Mucosa of gallbladder (tissue), 1 donor: Measurements from ENCODE around the gene DNAL4. TPM values are rescaled to one million over a fixed set of nuclear protein-coding genes. Genes with fewer than 3 reads are reported as not detected.

Experiments
- DNase-seq: peaks from one replicate; pipeline ENCODE4 v3.0.0-alpha.2; 2020; ENCODE audit warnings: low spot score
- total RNA-seq: library from RNA; stranded (reverse); gene quantifications from one replicate; pipeline ENCODE4 v1.2.1, GENCODE V29; 2021
- donor health status: DM: no; HTN: no; CAD: no.

Gene DNAL4
- total RNA-seq, 1 donor from 2014 or later: 30.0 TPM

GRCh38 chr22:38786631-38787030, 7.3 kb downstream of the DNAL4 start:
- no peak for DNase-seq

GRCh38 chr22:38784856-38785255, 9.1 kb downstream of the DNAL4 start:
- no peak for DNase-seq

GRCh38 chr22:38784035-38784434, 9.9 kb downstream of the DNAL4 start:
- no peak for DNase-seq

- no peak for DNase-seq
Measured at GRCh38 chr22:38783095-38783615, 10.8 kb downstream of the DNAL4 start.

GRCh38 chr22:38782402-38783094, 11.4 kb downstream of the DNAL4 start:
- DNase-seq: no peak

- DNase-seq: no peak
Measured at GRCh38 chr22:38781033-38781432, 12.9 kb downstream of the DNAL4 start.

- DNase-seq: no peak
Measured at GRCh38 chr22:38777087-38777671, 16.8 kb downstream of the DNAL4 start.

GRCh38 chr22:38776086-38776485, 17.9 kb downstream of the DNAL4 start:
- no peak for DNase-seq

- DNase-seq: no peak
Measured at GRCh38 chr22:38775656-38776055, 18.3 kb downstream of the DNAL4 start.

GRCh38 chr22:38774496-38775166, 19.3 kb downstream of the DNAL4 start:
- no peak for DNase-seq

GRCh38 chr22:38773363-38773946, 20.5 kb downstream of the DNAL4 start:
- no peak for DNase-seq

- no peak for DNase-seq
Measured at GRCh38 chr22:38772623-38772873, 21.4 kb downstream of the DNAL4 start.

- no peak for DNase-seq
Measured at GRCh38 chr22:38770257-38770949, 23.5 kb downstream of the DNAL4 start.

GRCh38 chr22:38768036-38768435, 25.9 kb downstream of the DNAL4 start:
- DNase-seq: no peak

- DNase-seq: no peak
Measured at GRCh38 chr22:38767313-38767712, 26.6 kb downstream of the DNAL4 start.

GRCh38 chr22:38766076-38766777, 27.7 kb downstream of the DNAL4 start:
- peak; percentile 72 for DNase-seq

GRCh38 chr22:38762551-38762983, 31.4 kb downstream of the DNAL4 start:
- no peak for DNase-seq

GRCh38 chr22:38761202-38762162, 32.5 kb downstream of the DNAL4 start:
- no peak for DNase-seq

GRCh38 chr22:38760477-38761201, 33.3 kb downstream of the DNAL4 start:
- DNase-seq: no peak

- DNase-seq: no peak
Measured at GRCh38 chr22:38759005-38759404, 34.9 kb downstream of the DNAL4 start.
